Fibroblast of mammary gland (primary cell): ENCODE data around the gene SIPA1L2.

Experiments used
- DNase-seq: peaks from one replicate; pipeline ENCODE4 v3.0.0-alpha.2; 2010; ENCODE audit warnings: low read depth
- H3K4me3 ChIP-seq: 2 replicates; pipeline ENCODE4 v1.5.1; 2011; ENCODE audit warnings: low read depth, mild to moderate bottlenecking, low read length, moderate library complexity; ENCODE audit not compliant: control insufficient read depth
- CTCF ChIP-seq: conservative IDR thresholded peaks from 2 replicates; pipeline ENCODE4 v1.5.1; 2011; ENCODE audit warnings: low read depth, low read length, inconsistent platforms; ENCODE audit not compliant: control insufficient read depth, insufficient read depth

SIPA1L2 gene

DNA sequence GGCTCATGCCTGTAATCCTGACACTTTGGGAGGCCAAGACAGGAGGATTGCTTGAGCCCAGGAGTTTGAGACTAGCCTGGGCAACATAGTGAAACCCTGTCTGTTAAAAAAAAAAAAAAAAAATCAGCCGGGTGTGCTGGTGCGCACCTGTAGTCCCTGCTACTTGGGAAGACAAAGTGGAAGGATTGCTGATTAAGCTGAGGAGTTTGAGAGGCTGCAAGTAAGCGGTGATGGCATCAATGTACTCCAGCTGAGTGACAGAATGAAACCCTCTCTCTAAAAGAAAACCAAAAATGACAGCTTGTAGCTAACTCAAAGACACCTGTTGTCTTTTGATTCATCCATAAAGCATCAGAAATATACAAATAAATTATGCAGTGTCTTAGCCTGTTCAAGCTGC lies 31.8 kb downstream of the SIPA1L2 start:
- TF ChIP-seq CTCF, result no peak
- no peak for DNase-seq
- H3K4me3 ChIP-seq, result no peak overlapping the region

GRCh38 chr1:232597721-232598120 lies 32.2 kb downstream of the SIPA1L2 start:
- DNase-seq, result no peak
- H3K4me3 ChIP-seq, result no peak overlapping the region
- no peak for TF ChIP-seq CTCF

DNA sequence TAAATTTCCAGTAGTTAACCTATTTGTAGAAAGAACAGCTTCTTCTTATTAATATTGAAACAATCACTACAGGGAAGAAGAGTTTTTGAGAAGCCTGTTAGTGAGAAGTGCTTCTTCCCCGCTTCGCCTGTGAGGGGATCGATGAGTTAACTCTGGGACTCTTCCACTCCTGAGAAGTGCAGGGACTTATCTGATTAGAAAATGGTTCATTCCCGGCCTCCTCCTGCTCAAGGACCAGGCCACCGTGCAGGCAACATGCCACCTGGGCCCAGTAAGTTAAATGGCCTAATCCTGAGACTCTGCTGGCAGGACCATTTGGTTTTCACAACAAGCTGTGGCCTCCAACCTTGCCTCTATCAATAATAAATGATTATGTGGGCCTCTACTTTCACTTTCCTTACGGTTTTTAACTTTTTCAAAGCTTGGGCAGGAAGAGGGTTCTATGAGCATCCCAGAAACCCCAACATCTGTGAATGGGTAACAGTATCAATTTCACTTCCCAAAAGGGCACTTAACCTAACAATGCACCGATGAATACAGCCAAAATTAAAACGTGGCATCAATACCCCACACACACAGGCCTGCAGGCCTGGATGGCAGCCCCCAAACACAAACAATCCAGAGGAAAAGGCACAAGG lies 33.1 kb downstream of the SIPA1L2 start:
- TF ChIP-seq CTCF, result no peak
- DNase-seq, result no peak
- H3K4me3 ChIP-seq, result no peak overlapping the region

GRCh38 chr1:232594768-232595698 lies 34.9 kb downstream of the SIPA1L2 start:
- no peak for TF ChIP-seq CTCF
- DNase-seq, result no peak
- no peak overlapping the region for H3K4me3 ChIP-seq

- no peak overlapping the region for H3K4me3 ChIP-seq
- peak; percentile 20 for DNase-seq
- TF ChIP-seq CTCF, result no peak
These were observed 36.0 kb downstream of the SIPA1L2 start for GRCh38 chr1:232593717-232594502.

DNA sequence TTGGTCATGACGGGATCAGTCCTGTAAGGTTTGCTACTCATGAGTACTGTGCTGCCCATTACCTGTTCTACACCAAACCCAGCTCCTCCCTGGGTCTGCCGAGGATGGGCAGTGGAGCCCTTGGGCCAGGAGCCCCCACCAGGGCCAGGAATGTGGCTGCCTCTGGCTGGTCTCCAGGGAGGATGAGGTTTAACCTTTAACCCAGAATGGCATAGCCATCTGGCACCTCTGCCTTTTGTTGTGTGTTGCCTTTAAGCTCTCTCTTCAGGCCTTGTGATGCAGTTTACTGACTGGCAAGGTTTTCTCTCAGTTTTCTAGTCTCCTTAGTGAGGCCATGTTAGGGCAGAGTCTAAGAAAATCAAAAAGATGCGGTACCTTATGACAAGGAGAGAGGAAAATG lies 38.6 kb downstream of the SIPA1L2 start:
- H3K4me3 ChIP-seq, result no peak overlapping the region
- no peak for DNase-seq

More for the DNA sequence above, 38.6 kb downstream of the SIPA1L2 start:
- TF ChIP-seq CTCF, result no peak
